ENCODE data around the gene INTS15.
"Not testable (repeated sequence)": the region's sequence is repeated elsewhere in the genome, so short reads cannot be mapped to it uniquely, and the experiment has no call there.

The INTS15 gene

DNA sequence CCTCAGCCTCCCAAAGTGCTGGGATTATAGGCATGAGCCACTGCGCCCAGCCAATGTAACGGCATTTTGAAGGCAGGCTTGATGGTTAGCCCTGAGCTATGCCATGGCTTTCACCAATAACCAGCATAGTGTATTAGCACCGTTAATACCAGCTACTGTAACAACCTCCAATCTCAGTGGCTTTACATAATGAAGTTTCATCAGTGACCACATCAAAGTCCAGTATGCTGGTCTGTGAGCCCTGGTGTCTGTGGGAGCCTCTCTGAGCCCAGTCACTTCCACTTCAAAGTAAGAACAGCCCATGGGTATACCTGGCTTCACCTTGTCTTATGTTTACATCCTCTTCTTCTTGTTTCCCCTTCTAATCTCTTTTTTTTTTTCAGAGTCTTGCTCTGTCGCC, 24.2 kb upstream of the INTS15 start:
- TF ChIP-seq, protein P1, sequence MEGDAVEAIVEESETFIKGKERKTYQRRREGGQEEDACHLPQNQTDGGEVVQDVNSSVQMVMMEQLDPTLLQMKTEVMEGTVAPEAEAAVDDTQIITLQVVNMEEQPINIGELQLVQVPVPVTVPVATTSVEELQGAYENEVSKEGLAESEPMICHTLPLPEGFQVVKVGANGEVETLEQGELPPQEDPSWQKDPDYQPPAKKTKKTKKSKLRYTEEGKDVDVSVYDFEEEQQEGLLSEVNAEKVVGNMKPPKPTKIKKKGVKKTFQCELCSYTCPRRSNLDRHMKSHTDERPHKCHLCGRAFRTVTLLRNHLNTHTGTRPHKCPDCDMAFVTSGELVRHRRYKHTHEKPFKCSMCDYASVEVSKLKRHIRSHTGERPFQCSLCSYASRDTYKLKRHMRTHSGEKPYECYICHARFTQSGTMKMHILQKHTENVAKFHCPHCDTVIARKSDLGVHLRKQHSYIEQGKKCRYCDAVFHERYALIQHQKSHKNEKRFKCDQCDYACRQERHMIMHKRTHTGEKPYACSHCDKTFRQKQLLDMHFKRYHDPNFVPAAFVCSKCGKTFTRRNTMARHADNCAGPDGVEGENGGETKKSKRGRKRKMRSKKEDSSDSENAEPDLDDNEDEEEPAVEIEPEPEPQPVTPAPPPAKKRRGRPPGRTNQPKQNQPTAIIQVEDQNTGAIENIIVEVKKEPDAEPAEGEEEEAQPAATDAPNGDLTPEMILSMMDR (IDR thresholded peaks at IDR 0.05): no peak
- Histone ChIP-seq H3K4me3 (no peak overlapping the region), H3K27ac (no peak overlapping the region)
- DNase-seq (ENCODE audit: low spot score): no peak

DNA sequence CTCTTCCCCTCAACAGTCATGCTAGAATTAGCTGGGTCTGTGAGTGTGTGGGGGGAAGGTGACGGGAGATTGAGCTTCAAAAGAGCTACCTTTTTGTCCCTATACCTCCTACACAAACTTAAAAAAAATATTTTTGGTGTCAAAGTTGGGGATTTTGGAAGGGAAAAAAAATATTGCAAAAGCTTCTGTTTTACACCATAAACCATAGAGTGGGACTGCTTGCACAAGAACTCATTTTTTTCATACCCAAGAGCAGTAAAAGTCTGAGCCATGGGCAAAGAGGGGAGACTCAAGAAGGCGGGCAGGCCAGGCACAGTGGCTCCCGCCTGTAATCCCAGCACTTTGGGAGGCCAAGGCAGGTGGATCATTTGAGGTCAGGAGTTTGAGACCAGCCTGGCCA, 21.9 kb upstream of the INTS15 start:
- no peak overlapping the region for H3K4me3 ChIP-seq
- TF ChIP-seq, protein P1 (IDR thresholded peaks at IDR 0.05): no peak

DNA sequence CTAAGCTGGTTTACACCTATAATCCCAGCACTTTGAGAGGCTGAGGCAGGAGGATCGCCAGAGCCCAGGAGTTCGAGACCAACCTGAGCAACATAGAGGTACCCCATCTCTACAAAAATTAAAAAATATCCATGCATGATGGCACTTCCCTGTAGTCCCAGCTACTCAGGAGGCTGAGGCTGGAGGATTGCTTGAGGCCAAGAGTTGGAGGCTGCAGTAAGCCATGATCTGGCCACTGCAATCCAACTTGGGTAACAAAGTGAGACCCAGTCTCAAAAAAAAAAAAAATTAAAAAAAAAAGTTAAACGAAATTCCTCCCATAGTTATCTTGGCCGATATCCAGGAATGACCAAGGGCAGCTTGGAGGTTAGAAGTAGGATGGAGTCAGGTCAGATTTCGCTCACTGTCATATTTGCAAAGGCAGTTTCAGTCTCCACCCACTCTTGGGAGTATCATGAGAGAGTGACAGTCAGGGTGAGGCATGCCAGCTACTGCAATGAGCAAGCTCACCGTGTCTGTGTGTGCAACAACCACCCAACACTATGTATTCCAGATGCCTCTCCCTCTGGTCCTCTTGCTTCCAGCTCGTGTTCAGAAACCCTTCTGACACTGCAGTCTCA, 18.6 kb upstream of the INTS15 start:
- TF ChIP-seq, protein P1 (IDR thresholded peaks at IDR 0.05): no peak
- no peak for DNase-seq (ENCODE audit: low spot score)
- Histone ChIP-seq H3K27ac (no peak overlapping the region), H3K4me3 (no peak overlapping the region)

More for the DNA sequence above, 21.9 kb upstream of the INTS15 start:
- no peak overlapping the region for H3K27ac ChIP-seq
- no peak for DNase-seq (ENCODE audit: low spot score)

DNA sequence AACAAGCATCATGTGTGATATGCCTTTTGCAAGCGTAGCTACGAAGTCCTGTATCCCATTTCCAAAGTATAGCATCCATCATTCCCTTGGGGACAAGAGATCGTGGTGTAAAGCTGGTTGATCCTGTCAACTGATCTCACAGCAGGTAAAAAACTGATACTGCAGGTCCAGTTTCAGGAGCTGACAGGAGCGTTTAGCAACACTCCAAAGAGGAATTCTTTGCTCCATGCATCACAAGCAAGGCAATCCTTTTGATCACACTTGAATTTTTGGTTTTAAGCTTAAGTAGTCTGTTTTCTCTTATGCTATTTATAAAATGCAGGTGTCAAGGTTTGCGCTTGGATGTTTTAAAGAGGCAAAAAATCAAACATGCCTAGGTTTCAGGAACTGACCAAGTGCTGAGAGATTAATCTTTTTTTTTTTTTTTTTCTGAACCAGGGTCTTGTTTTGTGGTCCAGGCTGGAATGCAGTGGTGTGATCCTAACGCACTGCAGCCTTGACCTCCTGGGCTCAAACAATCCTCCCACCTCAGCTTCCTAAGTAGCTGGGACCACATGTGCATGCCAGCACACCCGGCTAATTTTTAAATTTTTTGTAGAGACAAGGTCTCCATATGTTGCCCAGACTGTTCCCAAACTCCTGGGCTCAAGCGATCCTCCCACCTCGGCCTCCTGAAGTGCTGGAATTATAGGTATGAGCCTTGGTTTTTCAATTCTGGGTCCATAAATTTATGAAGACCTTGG, 14.4 kb upstream of the INTS15 start:
- Histone ChIP-seq H3K4me3 (no peak overlapping the region), H3K27ac (no peak overlapping the region)
- TF ChIP-seq, protein P1 (IDR thresholded peaks at IDR 0.05): no peak
- DNase-seq (ENCODE audit: low spot score): no peak

DNA sequence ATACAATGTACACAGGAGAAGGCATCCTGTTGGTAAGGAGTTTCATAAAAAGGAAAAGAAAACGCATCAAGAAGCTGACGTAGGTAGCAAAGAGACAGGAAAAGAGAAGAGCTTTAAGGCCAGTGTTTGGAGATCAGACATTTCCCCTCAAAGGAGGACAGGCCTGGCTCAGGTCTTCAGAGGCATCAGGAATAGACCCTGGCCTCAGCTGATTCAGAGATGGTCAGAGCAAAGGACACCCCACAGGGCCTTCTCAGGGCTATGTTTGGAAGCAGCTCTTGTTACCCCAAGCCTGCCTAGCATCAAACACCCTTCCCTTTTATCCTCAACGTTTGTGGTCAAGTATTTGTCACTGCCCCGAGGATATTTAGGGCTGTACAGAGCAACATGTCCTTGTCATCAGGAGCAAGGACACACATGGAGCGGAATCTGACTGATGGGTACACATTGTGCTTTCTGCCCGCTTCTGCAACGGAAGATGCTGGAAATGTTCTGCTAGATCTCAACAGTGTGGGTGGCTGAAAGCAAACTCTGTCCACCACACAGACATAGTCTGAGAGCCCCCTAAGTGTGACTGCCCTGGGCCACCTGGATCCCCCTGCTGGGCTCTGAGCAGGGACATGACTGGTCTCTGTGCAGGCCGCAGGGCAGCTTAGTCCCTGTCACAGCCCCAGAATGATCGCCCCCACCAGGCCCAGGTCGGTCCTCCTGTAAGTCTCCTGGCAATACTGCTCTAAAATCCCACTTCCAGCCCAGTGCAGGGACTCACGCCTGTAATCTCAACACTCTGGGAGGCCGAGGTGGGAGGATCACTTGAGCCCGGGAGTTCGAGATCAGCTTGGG, 13.6 kb upstream of the INTS15 start:
- H3K4me3 ChIP-seq: peak overlapping the region; percentile 80

DNA sequence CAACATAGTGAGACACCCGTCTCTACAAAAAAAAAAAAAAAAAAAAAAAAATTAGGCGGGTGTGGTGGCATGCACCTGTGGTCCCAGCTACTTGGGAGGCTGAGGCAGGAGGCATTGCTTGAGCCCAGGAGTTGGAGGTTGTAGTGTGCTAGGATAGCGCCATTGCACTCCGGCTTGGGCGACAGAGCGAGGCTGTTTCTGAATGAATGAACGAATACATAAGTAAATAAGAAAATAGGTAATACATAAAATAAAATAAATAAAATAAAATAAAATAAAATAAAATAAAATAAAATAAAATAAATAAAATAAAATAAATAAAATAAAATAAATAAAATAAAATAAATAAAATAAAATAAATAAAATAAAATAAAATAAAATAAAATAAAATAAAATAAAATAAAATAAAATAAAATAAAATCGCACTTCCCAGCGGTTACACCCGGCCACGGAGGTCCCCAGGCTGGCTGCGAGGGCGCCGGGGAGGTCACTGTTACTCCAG, 12.9 kb upstream of the INTS15 start:
- H3K27ac ChIP-seq: peak overlapping the region; percentile 85 to 95
- H3K4me3 ChIP-seq: peak overlapping the region; percentile 80
- DNase-seq (ENCODE audit: low spot score): not testable (repeated sequence)

More for the DNA sequence above, 13.6 kb upstream of the INTS15 start:
- no peak for DNase-seq (ENCODE audit: low spot score)
- TF ChIP-seq, protein P1 (IDR thresholded peaks at IDR 0.05): no peak
- no peak overlapping the region for H3K27ac ChIP-seq

Measured in coronary artery (tissue), 2 donors.